HPDE6-E6E7 (cell line): ENCODE results near the gene WDHD1.
"Not testable (repeated sequence)": the region's sequence is repeated elsewhere in the genome, so short reads cannot be mapped to it uniquely, and the experiment has no call there.

Source experiments
- DNase-seq: peaks from one replicate; pipeline ENCODE4 v3.0.0; 2011; ENCODE audit warnings: missing footprints; ENCODE audit errors: extremely low spot score

WDHD1 gene

GRCh38 chr14:54953609-54954008, 73.3 kb downstream of the WDHD1 start:
- not testable (repeated sequence) for DNase-seq

GRCh38 chr14:54952803-54953202, 74.1 kb downstream of the WDHD1 start:
- not testable (repeated sequence) for DNase-seq

GRCh38 chr14:54947230-54947629, 79.7 kb downstream of the WDHD1 start:
- DNase-seq, result no peak

- DNase-seq, result no peak
These were observed 80.4 kb downstream of the WDHD1 start for GRCh38 chr14:54946500-54946899.

- no peak for DNase-seq
These were observed 82.0 kb downstream of the WDHD1 start for GRCh38 chr14:54944737-54945391.

- no peak for DNase-seq
These were observed 84.0 kb downstream of the WDHD1 start for GRCh38 chr14:54942913-54943312.

- DNase-seq, result no peak
These were observed 90.1 kb downstream of the WDHD1 start for GRCh38 chr14:54936816-54937215.

GRCh38 chr14:54935958-54936357, 90.9 kb downstream of the WDHD1 start:
- no peak for DNase-seq

- no peak for DNase-seq
These were observed 91.8 kb downstream of the WDHD1 start for GRCh38 chr14:54935100-54935499.

- no peak for DNase-seq
These were observed 93.9 kb downstream of the WDHD1 start for GRCh38 chr14:54933006-54933405.

- DNase-seq, result no peak
These were observed 95.1 kb downstream of the WDHD1 start for GRCh38 chr14:54931598-54932340.

- DNase-seq, result no peak
These were observed 95.8 kb downstream of the WDHD1 start for GRCh38 chr14:54931101-54931500.

- DNase-seq, result no peak
These were observed 97.3 kb downstream of the WDHD1 start for GRCh38 chr14:54929556-54929955.

GRCh38 chr14:54928216-54928615, 98.7 kb downstream of the WDHD1 start:
- no peak for DNase-seq

- no peak for DNase-seq
These were observed 99.3 kb downstream of the WDHD1 start for GRCh38 chr14:54927551-54927950.

- not testable (repeated sequence) for DNase-seq
These were observed 100.3 kb downstream of the WDHD1 start for GRCh38 chr14:54926570-54926969.

GRCh38 chr14:54922598-54922997, 104.3 kb downstream of the WDHD1 start:
- DNase-seq, result no peak

GRCh38 chr14:54920052-54920451, 106.8 kb downstream of the WDHD1 start:
- no peak for DNase-seq

- no peak for DNase-seq
These were observed 107.6 kb downstream of the WDHD1 start for GRCh38 chr14:54919330-54919729.

- no peak for DNase-seq
These were observed 108.5 kb downstream of the WDHD1 start for GRCh38 chr14:54918427-54918826.

- no peak for DNase-seq
These were observed 110.8 kb downstream of the WDHD1 start for GRCh38 chr14:54916101-54916500.

- DNase-seq, result no peak
These were observed 116.9 kb downstream of the WDHD1 start for GRCh38 chr14:54909817-54910558.

- DNase-seq, result not testable (repeated sequence)
These were observed 117.9 kb downstream of the WDHD1 start for GRCh38 chr14:54908973-54909372.
